HPDE6-E6E7 (cell line): ENCODE results near the gene TCN2.
"Not testable (repeated sequence)": the region's sequence is repeated elsewhere in the genome, so short reads cannot be mapped to it uniquely, and the experiment has no call there.

Experiments used
- DNase-seq: peaks from one replicate; pipeline ENCODE4 v3.0.0; 2011; ENCODE audit warnings: missing footprints; ENCODE audit errors: extremely low spot score

Gene TCN2

GRCh38 chr22:30647536-30647935, 40.6 kb downstream of the TCN2 start:
- no peak for DNase-seq

GRCh38 chr22:30648825-30649224, 41.9 kb downstream of the TCN2 start:
- no peak for DNase-seq

- peak; percentile 98 for DNase-seq
These were observed 42.5 kb downstream of the TCN2 start for GRCh38 chr22:30649430-30650007.

- DNase-seq, result no peak
These were observed 43.6 kb downstream of the TCN2 start for GRCh38 chr22:30650508-30651116.

GRCh38 chr22:30652852-30653251, 45.9 kb downstream of the TCN2 start:
- DNase-seq, result no peak

GRCh38 chr22:30654361-30654760, 47.4 kb downstream of the TCN2 start:
- DNase-seq, result no peak

- DNase-seq, result no peak
These were observed 48.6 kb downstream of the TCN2 start for GRCh38 chr22:30655532-30655931.

- no peak for DNase-seq
These were observed 55.1 kb downstream of the TCN2 start for GRCh38 chr22:30662040-30662439.

- no peak for DNase-seq
These were observed 57.8 kb downstream of the TCN2 start for GRCh38 chr22:30664798-30665197.

GRCh38 chr22:30665266-30665665, 58.3 kb downstream of the TCN2 start:
- DNase-seq, result no peak

GRCh38 chr22:30665786-30666185, 58.8 kb downstream of the TCN2 start:
- DNase-seq, result no peak

GRCh38 chr22:30667107-30667493, 60.1 kb downstream of the TCN2 start:
- no peak for DNase-seq

- DNase-seq, result peak; percentile 93
These were observed 60.8 kb downstream of the TCN2 start, which contains the start of gene DUSP18 for GRCh38 chr22:30667494-30668385. Gene DUSP18 (minus strand): TSS chr22:30667875. CDS start chr22:30664003, 3,872 bp downstream.

- DNase-seq, result no peak
These were observed 61.4 kb downstream of the TCN2 start for GRCh38 chr22:30668386-30668710.

GRCh38 chr22:30671071-30671470, 64.1 kb downstream of the TCN2 start:
- DNase-seq, result no peak

- DNase-seq, result no peak
These were observed 66.2 kb downstream of the TCN2 start for GRCh38 chr22:30673136-30673535.

- DNase-seq, result no peak
These were observed 67.5 kb downstream of the TCN2 start for GRCh38 chr22:30674482-30674881.

- no peak for DNase-seq
These were observed 68.5 kb downstream of the TCN2 start for GRCh38 chr22:30675436-30675835.

- not testable (repeated sequence) for DNase-seq
These were observed 69.6 kb downstream of the TCN2 start for GRCh38 chr22:30676565-30676964.
